Hematopoietic multipotent progenitor cell (in vitro differentiated cells): ENCODE data around the gene CBR1. TPM values are rescaled to one million over a fixed set of nuclear protein-coding genes. Genes with fewer than 3 reads are reported as not detected.
"Not testable (repeated sequence)": the region's sequence is repeated elsewhere in the genome, so short reads cannot be mapped to it uniquely, and the experiment has no call there.

Experiments used
- DNase-seq, 3 donors: peaks; one replicate each; pipeline ENCODE4 v3.0.0-alpha.2; 2011 to 2015; ENCODE audit warnings: low read depth in 2 of 3, low spot score in 2 of 3
- total RNA-seq: library from RNA; depleted of rRNA; stranded (reverse); fragments of >200 nt; gene quantifications from one replicate; pipeline ENCODE4 v1.2.3, GENCODE V29; 2012

Gene CBR1
- total RNA-seq, 1 donor = 85.6 TPM

DNA sequence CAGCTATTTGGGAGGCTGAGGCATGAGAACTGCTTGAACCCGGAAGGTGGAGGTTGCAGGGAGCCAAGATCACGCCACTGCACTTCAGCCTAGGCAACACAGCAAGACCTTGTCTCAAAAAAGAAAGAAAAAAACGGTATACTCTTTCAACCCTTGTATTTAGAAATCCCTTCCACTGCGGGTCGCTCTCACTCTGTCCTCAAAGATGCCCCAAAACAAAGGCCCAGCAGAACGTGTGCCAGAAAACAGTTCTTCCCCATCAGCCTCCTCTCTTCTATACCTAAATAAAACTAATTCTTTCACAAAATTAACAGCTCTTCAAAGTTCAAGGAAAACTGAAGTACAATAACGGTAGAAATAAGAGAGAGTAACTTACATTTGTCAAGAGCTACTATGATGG, 22.7 kb upstream of the CBR1 start:
- DNase-seq = no peak

DNA sequence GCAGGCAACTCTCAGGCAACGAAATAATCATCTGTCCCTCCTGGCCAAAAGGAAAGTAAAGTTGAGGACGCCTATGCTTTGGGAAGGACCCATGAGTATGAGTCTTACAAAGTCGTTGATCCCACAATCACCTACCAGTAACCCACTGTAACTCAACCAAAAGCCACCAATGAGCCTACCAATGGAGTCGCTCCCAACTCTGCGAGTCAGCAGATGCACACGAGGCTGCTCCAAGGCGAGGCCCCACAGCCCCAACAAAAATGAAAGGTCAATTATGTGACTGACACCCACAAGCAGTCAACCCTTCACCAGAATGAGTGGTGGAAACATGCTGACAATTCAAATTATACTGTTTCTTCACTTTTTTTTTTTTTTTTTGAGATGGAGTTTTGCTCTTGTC, 21.5 kb upstream of the CBR1 start:
- DNase-seq = no peak

DNA sequence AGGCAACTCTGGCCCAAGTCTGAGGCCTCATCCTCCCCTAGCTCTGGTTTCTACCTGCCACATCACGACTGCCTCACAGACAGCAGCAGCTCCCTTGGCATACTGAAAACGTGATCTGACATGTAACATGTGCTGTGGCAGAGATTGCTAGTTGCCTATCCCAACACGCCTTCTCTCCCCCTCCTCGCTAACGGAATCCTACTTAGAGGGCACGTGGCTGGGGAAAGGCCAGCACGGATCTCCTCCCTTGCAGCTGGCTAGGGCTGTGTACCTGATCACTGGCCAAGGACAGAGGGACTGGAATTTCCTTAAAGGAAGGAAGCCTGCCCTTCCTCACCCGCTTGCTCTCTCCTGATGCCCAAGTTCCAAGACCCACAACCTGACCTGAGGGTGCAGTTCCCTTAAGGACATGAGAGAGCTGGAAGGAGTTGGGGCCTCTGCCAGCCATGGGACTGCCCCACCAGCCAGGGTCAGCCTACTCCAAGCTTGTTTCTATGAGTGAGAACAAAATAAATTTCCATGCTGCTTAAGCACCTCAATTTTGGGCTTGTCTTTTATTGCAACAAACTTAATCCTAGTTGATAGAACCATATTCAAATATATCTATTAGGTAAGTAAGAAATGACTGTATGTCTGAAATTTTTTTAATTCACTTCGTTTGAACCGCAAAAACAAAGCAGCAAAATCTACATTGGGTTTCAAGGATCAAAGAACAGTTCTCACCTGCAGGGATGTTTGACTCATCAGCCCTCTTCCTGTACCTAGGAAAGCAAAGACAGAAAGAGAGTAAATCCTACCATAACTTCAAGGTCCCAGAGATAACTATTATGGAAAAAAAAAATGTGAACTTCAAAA, 16.7 kb upstream of the CBR1 start:
- DNase-seq = no peak

DNA sequence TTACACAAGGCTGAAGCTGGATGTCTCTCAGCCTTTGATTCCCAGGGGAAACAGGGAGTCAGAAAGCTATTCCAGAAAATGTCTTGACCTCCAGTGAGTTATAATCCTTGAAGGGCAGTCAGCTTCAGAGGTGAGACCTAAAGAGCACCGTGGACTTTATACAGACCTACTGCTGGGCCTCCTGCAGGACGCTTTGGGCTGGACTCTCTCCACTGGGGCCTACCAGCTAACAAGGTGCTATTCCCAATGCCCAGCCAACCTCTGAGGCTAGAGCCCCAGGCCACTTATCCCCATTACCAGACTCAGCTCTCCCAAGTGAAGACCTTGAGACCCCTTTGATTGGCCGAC, 16.1 kb upstream of the CBR1 start:
- no peak for DNase-seq

DNA sequence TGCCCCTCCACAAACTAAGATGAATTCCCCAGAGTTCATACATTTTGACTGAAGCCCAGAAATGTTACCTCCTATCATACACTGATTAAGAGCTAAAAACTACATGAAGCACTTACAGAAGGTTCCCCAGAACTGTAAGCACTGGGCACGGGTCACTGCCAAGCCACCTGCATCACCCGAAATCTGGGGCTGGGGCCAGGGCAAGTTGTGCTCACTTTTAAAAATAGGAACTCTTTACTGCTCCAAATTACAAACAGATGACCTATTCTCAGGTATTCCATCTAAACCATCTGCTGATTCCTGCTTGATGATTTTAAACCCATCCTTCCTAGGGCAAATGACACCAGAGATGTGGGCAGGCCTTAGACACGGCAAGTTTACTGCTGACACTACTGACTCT, 14.3 kb upstream of the CBR1 start:
- no peak for DNase-seq

DNA sequence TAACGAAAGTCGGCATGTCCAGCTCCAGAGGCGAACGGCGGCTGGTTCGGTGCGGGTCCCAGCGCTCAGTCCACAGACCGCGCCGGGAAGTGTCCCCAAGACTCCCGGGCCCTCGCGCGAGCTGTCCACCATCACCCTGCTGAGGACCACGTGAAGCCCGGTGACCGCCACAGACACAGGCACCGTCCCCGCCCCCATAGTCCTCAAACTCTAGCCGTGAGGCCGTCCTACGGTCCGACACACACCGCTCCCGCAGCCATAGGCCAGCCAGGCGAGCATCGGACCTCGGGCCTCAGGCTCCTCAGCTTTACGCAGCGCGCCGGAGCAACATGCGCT, 10.0 kb upstream of the CBR1 start:
- DNase-seq = no peak

DNA sequence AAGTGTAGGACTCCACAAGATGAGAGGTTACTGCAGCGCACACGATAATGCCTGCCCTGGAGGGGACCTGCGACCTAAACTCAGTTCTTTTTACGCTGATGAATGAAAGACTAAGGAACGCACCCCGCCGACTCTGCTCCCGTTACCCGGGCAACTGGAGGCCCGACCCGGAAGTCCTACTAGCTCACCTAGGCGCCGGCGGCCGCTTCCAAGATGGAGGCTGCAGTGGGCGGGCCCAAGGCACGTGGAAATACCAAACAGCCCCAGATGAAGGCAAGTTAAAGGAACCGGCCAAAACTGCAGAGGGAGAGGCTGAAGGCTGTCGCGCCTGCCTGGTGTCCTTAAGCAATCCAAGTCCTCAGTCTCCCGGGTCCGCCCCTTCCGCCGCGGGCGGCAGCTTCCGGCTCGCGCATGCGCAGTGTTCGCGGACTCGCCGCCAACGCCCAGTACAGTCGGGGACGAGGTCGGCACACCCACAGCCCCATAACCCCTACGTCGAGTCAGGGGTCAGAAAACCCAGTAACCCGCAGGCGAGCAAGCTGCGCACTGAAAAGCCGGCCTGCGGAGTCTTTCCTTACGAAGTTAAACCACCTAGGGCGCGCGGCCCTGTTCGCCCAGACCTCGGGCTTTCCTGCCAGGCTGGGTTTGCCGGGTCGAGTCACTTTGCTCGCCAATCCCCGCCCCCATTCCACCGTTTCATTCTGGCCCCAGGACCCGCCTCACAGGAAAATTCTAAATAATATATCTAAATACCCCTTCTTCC, 9.5 kb upstream of the CBR1 start, which contains the start of gene SETD4:
Gene SETD4 (minus strand): TSS at position 368 of the 763 bp plus-strand sequence. CDS start 1,638 bp downstream, outside the sequence.
- peak; percentile 92 to 93 (median 92) for DNase-seq

DNA sequence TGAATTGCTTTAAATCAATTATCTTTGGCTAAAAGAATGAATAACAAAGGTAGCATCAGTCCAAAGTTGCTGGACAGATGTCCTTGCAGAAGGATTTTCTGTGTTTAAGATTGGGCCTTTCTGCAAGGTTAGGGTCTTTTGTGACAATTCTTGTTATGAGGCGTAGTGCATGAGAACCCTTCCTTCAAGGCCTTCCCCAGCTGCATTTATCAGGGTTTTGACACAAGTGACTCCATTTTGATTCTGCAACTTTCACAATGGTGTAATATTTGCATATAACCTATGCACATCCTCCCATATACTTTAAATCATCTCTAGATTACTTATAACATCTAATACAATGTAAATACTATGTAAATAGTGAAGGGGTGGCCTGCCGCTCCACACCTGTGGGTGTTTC, 8.4 kb upstream of the CBR1 start:
- no peak for DNase-seq

DNA sequence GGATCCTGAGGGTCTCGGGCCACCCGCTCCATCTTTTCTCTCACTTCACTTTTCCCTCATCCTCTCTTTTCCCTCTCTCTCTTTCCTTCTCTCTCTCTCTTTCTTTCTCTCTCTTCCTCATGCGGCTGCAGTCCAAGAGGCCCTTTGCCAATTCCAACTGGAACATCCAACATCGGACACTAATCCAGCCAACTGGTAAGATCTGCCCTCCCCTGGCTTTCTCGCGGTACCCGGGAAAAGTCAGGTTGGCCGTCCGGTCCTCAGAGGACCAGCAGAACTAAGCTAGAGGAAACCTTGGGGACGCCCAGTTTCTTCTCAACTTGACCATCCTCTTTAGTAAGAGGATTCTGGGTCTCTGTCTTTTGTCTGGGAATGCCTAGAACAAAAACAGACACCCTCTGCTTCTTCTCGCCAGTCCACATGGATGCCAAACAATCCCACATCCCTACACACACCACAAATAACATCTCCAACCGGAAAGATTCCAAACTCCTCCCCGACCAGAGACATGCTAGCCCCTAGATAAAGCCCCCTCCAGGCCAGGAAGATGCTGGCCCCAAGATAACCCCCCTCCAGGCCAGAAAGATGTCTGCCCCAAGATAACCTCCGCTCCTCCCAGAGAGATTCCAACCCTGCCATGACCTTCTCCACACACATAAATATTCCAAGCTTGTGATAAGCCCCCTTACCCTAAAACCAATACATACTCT, 6.3 kb upstream of the CBR1 start:
- no peak for DNase-seq

DNA sequence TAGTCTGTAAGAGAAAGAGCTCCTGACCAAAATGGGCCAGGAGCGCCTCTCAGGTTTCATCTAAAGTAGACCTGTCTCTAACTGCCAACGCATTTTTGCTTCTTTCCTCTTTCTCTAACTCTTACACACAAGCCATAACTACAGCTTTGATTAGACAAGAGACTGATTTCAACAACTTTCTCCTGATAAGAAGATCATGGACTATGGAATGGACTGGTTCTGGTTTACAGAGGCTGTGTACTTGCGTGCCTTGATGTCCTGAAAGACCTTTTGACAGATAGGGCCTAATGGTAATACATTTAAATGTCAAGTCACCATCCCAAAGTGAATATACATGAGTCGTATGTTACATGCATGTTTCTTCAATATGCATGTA, 5.8 kb upstream of the CBR1 start:
- DNase-seq = no peak

DNA sequence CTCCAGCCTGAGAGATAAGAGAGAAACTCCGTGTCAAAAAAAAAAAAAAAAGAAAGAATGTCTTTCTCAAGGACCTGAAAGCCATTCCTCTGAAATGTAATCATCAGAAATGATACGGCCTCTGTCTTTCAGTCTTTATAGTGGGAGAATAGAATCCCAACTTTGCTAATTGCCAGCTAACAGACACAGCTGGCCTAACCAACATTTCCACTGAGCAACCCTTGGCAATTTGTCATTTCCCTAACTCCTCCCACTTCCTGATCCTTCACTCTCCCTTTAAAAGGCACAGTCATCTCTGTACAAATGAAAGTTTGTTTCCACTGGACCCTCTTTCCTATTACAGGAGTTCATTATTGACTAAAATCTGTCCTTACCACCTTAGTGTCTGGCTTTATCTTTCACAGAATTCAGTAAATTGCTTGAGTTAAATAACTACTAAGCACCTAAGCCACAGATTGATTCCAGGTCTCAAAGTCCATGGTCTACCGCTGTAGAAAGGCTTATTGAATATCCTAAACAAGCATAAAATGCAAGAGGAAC, 4.3 kb upstream of the CBR1 start:
- DNase-seq = peak in 2 of 3 donors; percentile 28 to 66

DNA sequence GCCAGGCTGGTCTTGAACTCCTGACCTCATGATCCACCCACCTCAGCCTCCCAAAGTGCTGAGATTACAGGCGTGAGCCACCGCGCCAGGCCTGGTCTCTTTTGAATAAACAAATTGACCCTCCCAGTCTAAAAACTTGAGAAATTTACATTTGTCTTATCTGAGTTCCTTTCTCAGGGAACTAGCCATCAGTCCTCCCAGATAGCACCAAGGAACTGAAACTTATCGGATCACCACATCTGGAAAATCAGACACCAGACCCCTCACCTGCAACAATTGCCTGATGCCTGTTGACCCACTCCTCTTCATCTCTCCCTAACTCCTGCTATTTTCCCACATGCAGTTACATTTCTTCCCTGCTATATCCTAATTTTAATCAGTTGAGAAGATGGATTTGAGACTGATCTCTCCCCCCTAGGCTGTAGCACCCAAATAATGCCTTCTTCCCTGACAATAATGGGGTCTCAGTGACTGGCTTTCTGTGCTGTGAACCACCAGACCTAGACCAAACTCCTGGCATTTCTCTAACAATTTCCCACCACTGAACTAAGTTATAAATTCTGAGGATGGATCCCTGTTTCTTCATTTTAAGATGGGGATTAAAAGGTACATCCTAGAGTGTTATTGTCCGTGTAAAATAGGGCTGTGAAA, 951 bp upstream of the CBR1 start:
- DNase-seq = no peak

DNA sequence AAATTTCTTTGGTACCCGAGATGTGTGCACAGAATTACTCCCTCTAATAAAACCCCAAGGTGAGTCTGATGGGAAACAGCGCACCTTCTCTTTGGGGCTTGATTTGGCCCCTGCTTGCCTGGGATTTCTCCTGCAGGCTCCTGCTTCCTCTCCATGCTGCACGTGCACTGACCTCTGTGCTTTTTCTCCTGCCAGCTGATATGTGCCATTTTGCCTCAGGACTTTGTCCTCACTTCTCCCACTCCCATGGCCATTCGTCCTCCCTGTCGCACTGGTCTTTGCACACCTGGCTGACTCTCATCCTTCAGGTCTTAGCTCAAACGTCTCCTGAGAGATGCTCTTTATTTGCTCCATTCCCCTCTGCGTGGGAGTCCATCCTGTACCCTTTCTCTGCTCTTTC, 1.2 kb downstream of the CBR1 start:
- DNase-seq = no peak

DNA sequence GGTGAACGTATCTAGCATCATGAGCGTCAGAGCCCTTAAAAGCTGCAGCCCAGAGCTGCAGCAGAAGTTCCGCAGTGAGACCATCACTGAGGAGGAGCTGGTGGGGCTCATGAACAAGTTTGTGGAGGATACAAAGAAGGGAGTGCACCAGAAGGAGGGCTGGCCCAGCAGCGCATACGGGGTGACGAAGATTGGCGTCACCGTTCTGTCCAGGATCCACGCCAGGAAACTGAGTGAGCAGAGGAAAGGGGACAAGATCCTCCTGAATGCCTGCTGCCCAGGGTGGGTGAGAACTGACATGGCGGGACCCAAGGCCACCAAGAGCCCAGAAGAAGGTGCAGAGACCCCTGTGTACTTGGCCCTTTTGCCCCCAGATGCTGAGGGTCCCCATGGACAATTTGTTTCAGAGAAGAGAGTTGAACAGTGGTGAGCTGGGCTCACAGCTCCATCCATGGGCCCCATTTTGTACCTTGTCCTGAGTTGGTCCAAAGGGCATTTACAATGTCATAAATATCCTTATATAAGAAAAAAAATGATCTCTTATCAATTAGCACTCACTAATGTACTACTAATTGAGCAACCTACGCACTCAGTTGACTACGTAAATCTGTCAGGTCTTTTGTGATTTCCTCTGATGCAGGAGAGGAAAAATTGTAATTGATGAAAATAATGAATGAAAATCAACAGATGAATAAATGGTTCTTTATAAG, 2.8 kb downstream of the CBR1 start:
- no peak for DNase-seq

DNA sequence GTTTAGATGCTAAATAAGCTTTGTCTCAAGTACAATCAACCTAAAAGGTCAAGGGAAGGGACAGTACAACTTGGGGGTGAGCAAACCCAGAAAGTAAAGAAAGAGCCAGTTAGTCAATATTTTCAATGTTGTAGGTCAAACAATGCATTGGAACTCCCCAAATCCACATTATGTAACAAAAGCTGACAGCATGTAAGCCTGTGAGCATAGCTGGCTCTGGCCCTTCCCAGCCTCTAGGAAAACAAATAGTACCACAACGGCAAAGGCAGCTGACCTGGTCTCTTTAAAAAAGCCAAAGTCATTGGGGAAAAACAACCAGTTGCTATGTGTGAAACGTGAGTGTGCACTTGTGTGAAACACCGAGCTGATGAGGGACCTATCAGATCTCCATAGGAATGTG, 3.4 kb downstream of the CBR1 start:
- no peak for DNase-seq

DNA sequence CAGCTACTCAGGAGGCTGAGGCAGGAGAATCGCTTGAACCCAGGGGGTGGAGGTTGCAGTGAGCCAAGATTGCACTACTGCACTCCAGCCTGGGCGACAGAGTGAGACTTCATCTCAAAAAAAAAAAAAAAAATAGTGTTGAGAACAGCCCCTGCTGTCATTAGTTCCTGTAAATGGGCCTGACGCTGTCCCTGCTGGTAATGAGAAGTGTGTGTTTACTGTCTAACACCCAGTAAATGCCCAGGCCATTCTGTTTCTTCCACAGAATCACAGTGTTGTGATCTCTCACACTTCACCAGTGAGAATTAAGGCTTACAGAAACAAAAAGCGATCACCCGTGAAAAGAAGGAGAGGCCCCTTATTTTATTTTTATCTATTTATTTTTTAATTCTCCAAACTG, 4.1 kb downstream of the CBR1 start:
- not testable (repeated sequence) for DNase-seq

DNA sequence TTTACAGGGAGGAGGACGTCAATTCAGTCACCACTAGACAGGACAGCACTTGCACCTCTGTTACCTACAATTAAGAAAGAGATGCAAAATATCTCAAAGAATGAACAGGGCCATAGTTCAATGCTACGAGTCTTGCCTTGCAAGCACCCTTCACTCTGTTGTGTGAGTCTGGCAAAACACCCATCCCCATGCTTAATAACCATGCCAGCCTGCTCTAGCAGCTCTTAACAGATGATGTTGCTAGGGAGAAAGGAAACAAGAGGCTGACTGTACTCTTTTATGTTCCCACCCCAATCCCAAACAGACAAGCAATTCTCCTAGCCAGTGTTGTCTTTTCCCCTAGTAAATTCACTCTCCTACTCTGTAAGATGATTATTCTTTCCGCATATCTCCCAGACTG, 5.3 kb downstream of the CBR1 start:
- no peak for DNase-seq

DNA sequence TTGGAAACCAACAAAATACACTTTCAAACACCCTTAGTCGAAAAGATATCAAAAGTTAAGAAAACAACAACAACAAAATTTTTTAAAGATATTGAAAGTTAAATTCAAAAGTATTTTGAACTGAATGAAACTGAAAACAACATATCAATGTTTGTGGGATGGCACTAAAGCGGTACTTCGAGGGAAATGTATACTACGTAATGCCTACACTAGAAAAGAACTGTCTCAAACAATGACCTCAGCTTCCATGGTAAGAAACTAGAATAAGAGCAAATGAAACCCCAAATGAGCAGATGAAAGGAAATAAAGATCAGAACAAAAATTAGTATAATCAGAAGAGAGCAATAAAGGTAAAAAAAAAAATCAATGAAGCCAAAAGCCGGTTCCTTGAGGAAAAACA, 6.1 kb downstream of the CBR1 start:
- DNase-seq = no peak

DNA sequence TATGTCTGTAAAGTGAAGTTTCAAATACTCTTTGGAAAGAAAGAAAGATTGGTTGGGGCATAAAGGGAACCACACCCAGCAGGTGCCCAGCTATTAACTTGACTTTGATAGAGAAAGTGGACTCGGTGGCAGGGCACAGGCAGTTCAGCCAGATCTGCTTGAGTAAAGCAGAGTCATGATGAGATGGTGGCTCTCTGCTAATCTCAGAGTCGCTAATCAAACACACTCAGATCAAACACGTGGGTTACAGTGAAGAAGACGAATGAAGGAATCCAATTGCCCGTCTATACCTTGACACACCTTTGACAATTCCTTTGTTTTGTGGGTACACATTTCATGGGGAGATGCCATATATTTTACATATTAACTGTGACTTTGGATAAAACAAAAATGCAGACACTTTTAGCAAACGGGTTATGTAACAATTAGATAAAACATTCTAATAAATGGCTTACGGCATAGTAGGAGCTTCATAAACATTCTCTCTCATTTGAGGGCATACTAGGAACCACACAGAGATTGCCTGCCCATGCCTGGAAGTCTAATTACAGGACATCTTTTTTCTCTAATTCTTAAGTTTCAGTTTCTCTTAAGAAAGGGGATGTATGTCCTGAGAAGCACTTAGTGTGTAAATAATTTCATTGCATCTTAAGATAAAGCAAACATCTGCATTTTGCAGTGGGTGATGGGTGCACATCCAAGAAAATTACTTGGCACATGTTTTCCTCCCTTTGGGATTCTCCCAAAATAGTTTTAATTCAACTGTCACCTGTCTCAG, 7.2 kb downstream of the CBR1 start:
- peak in 1 of 3 donors; percentile 26 for DNase-seq
